GM19452 (cell line): ENCODE data around the gene TTLL7.

Source experiments
- ATAC-seq: cut with Tn5 transposase; IDR thresholded peaks from one replicate; pipeline ENCODE4 v1.9.1; 2021; ENCODE audit not compliant: unreplicated experiment

Gene TTLL7, protein sequence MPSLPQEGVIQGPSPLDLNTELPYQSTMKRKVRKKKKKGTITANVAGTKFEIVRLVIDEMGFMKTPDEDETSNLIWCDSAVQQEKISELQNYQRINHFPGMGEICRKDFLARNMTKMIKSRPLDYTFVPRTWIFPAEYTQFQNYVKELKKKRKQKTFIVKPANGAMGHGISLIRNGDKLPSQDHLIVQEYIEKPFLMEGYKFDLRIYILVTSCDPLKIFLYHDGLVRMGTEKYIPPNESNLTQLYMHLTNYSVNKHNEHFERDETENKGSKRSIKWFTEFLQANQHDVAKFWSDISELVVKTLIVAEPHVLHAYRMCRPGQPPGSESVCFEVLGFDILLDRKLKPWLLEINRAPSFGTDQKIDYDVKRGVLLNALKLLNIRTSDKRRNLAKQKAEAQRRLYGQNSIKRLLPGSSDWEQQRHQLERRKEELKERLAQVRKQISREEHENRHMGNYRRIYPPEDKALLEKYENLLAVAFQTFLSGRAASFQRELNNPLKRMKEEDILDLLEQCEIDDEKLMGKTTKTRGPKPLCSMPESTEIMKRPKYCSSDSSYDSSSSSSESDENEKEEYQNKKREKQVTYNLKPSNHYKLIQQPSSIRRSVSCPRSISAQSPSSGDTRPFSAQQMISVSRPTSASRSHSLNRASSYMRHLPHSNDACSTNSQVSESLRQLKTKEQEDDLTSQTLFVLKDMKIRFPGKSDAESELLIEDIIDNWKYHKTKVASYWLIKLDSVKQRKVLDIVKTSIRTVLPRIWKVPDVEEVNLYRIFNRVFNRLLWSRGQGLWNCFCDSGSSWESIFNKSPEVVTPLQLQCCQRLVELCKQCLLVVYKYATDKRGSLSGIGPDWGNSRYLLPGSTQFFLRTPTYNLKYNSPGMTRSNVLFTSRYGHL

GRCh38 chr1:83998498-83999315, at the start of gene TTLL7:
Gene TTLL7 (minus strand): TSS chr1:83999132. CDS start chr1:83952211, 46,921 bp downstream.
- peak; percentile 93 for ATAC-seq

DNA sequence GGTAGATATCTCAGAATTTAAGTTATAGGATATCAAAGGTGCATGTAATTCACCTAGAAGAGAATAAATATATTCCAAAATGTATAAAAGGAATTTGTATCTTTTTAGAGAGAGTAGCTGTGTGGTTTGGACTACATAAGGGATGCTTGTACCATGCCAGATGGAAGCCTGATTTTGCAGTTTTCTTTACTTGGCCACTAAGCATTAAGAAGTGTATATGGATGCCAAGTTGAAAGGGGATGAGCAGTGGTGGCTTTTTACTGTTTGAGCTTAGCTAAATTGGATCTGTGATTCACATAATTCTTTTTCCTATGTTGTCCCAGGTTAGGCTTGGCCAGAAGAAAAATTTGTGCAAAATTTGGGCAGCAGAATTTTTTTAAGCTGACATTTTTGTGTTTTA, 43.5 kb upstream of the TTLL7 start:
- no peak for ATAC-seq

DNA sequence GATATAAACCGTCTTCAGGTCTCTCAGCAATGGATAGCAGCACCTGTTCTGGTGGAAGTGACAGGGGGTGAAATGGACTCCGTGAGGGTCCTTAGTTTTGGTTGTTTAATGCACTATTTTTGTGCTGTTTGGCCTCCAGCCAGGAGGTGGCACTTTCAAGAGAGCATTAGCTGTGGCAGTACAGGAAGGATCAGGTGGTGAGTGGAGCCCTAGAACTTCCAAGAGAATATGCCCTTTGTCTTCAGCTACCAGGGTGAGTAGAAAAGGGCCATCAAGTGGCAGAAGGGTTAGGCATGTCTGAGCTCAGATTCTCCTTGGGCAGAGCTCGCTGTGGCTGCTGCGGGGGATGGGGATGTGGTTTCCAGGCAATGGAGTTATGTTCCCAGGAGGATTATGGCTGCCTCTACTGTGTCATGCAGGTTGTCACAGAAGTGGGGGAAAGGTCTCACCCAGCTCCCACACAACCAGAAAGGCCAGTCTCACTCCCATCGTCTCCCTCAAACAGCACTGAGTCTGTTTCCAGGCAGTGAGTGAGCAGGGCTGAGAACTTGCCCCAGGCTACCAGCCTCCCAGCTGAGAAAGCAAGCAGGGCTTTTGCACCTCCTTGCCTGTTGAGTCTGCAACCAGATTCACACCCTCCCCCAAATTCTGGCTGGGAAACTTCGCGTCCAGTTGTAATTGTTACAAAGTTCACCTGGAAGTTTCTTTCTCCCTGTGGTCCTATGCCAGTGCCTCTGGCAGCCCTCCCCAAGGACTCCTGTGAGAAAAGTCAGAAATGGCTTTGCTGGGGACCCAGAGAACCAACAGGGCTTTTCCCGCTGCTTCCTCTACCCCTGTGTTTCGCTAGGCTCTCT, 39.1 kb upstream of the TTLL7 start:
- ATAC-seq, result no peak

DNA sequence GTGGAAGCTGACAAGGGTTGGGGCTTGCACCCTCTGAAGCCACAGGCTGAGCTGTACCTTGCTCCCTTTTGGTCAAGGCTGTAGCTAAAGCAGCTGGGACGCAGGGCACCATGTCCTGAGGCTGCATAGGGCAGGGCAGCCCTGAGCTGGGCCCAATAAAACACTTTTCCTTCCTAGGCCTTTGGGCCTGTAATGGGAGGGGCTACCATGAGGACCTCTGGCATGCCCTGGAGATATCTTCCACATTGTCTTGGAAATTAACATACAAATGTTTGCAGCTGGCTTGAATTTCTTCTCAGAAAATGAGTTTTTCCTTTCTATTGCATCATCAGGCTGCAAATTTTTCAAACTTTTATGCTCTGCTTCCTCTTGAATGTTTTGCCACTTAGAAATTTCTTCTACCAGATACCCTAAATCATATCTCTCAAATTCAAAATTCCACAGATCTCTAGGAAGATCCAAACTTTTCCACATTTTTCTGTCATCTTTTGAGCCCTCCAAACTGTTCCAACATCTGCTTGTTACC, 32.9 kb upstream of the TTLL7 start:
- ATAC-seq, result no peak

DNA sequence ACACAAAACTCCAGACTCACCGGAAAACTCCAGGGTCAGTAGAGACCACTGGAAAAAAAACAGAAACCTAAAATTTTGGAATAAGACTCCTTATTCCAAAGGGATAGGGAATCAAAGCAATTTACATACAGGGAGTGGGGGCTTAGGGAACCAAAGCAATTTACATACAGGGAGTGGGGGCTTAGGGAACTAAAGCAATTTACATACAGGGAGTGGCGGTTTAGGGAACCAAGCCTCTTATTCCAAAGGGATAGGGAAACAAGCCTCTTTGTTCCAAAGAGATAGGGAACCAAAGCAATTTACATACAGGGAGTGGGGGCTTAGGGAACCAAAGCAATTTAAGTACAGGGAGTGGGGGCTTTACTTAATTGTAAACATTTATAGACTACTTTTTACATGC, 28.4 kb upstream of the TTLL7 start:
- ATAC-seq, result no peak

GRCh38 chr1:84025966-84026365, 27.0 kb upstream of the TTLL7 start:
- no peak for ATAC-seq

GRCh38 chr1:84021822-84022221, 22.9 kb upstream of the TTLL7 start:
- ATAC-seq, result no peak

DNA sequence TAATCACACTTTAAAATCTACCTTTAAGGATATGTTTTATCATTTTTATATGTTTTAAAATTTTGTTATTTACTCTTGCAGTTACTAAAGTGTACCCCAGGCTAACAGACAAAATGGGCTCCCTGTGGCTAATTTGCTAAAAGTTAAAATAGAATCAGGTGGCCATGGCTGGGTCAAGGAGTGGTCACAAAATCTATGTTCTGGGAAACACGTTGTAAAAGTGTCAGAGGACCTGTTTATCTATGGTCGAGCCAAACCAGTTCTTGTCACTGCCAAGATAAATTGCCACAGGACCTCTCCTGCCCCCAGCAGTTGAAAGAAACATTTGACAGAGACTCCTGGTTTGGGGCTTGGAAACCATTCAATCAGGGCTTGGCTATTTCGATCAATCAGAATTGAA, 21.2 kb upstream of the TTLL7 start:
- ATAC-seq, result no peak

- ATAC-seq, result no peak
Measured at GRCh38 chr1:84019217-84019616, 20.3 kb upstream of the TTLL7 start.

DNA sequence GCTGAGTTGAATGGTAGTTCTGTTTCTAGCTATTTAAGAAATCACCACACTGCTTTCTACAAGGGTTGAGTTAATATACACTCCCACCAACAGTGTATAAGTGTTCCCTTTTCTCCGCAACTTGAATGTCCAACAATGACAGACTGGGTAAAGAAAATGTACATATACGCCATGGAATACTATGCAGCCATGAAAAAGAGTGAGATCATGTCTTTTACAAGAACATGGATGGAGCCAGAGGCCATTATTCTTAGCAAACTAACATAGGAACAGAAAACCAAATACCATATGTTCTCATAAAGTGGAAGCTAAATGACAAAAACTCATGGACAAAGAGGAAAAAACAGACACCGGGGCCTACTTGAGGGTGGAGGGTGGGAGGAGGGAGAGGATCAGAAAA, 14.8 kb upstream of the TTLL7 start:
- ATAC-seq, result no peak

DNA sequence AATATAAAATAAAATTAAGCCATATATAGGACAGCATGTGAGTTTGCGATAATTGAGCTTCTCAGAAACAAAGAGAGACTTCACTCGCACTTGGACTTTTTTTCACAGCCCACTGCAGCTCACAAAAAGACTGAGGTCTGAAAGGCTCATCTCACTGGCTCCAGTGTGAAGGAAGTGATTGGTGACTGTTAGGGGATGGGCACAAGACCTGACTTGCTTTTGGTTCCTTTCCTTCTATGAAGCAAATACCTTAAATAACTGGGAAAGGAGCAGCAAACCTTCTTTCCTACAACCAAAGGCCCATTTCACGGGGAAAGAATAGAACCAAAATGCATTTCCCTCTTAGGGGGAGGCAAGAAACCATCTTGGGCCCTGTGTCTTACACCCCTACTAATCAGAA, 13.1 kb upstream of the TTLL7 start:
- no peak for ATAC-seq

DNA sequence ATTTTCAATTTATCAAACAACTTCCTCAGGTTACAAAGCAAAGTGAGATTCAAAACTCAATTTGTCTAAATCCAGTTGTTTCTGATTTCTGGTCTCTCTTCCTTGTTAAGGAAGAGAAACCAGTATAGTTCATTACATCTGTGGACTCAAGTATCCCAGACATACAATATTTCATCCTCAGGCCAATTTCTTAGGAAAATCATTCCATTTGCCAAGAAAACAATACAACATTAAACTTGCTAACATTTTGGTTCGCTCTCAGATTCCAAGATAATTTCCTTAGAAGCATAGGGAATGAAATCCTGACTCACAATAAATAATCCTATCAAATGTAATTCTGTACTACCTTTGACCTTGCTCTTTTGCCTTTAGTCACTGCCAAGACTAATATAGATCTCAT, 11.2 kb upstream of the TTLL7 start:
- no peak for ATAC-seq

GRCh38 chr1:84008631-84009030, 9.7 kb upstream of the TTLL7 start:
- ATAC-seq, result no peak

GRCh38 chr1:84006591-84006990, 7.7 kb upstream of the TTLL7 start:
- ATAC-seq, result no peak

DNA sequence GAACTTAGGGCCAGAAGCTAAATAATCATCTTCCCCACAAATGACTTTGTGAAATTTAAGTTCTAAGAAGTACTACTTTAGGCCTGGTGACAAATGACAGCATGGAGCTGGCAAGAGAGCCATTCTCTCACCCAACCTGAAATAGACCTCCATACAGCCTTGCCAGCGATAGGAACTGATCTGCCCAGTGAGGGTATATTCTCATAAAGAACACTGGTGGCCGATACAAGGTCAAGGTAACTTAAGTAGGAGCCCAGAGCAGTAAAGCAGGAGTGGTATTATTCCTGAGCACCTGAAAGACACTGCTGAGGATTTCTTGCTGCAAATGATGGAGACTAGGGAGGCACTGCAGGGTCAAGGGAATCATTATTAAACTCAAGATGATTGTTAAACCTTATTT, 2.6 kb upstream of the TTLL7 start:
- ATAC-seq, result no peak

DNA sequence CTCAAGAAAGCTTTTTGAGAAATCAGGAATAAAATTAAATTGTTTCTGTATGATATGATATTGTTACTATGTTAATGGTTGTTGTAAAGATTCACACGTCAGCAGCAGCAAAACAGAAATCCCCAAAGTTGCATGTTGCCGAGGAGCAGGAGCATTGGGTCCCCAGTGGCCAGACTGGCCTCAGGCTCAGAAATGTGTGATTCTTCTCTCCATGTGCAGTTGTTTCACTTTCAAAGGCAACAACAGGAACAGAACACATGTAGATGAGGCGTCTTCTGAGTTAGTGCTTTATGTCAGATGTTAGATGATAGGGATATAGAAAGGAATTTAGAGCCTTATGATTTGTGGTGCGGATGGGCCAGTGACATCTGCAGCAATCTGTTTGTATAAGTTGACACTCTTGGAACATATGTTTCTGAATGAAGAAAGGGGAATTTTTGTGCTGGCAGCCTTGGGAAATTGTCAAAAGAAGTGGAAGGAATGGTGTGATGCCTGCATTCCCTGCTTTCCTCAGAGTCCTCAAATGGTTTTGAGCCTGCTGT, 2.1 kb upstream of the TTLL7 start:
- no peak for ATAC-seq

GRCh38 chr1:84000196-84000885, 1.4 kb upstream of the TTLL7 start:
- no peak for ATAC-seq

- ATAC-seq, result peak; percentile 71
Measured at GRCh38 chr1:83999316-83999819, 436 bp upstream of the TTLL7 start.

DNA sequence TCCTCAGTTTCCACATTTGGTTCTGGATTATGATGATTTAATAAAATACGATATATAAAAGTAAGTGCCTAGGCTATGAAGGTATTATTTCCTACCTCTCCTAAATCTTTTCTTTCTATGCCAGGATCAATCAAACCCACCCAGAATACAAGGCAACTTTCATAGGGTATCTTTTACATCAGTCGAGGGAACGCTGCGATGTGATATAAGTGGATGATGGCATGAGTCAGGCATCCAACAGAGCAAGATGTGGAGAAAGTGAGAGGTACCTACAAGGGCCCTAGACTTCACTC, 781 bp downstream of the TTLL7 start:
- no peak for ATAC-seq
